ENCODE data around the gene HIF3A.

The HIF3A gene

GRCh38 chr19:46345157-46345556 lies 48.3 kb downstream of the HIF3A start:
- Histone ChIP-seq H3K27me3 (ENCODE audit: control insufficient read depth, insufficient read depth, low read length) (no peaks in the 10 kb centered on the region), H3K9ac (ENCODE audit: low read length) (no peak overlapping the region)

GRCh38 chr19:46346821-46347571 lies 50.2 kb downstream of the HIF3A start, which contains the start of gene PPP5C:
Gene PPP5C, plus strand, starts transcription at chr19:46347087. Its CDS starts 10 bp downstream, at chr19:46347097.
- Histone ChIP-seq H3K9ac (ENCODE audit: low read length) (peak within 1 kb of the TSS; percentile 61), H3K4me1 (ENCODE audit: control insufficient read depth, insufficient read depth, low read length) (peaks cover 24% of the 10 kb centered on the region), H3K27me3 (ENCODE audit: control insufficient read depth, insufficient read depth, low read length) (no peaks in the 10 kb centered on the region)

More at GRCh38 chr19:46345157-46345556, 48.3 kb downstream of the HIF3A start:
- no peak overlapping the region for H3K27ac ChIP-seq (ENCODE audit: low read depth, low read length)
- no peak overlapping the region for H3K4me3 ChIP-seq (ENCODE audit: low read length)
- peaks cover 9% of the 10 kb centered on the region for H3K4me1 ChIP-seq (ENCODE audit: control insufficient read depth, insufficient read depth, low read length)
- H3K36me3 ChIP-seq (ENCODE audit: control insufficient read depth, insufficient read depth, low read length), result no peaks in the 10 kb centered on the region

GRCh38 chr19:46347572-46347883 lies 50.7 kb downstream of the HIF3A start:
- Histone ChIP-seq H3K9ac (ENCODE audit: low read length) (no peak overlapping the region), H3K36me3 (ENCODE audit: control insufficient read depth, insufficient read depth, low read length) (no peaks in the 10 kb centered on the region), H3K27ac (ENCODE audit: low read depth, low read length) (no peak overlapping the region), H3K4me1 (ENCODE audit: control insufficient read depth, insufficient read depth, low read length) (peaks cover 24% of the 10 kb centered on the region), H3K27me3 (ENCODE audit: control insufficient read depth, insufficient read depth, low read length) (no peaks in the 10 kb centered on the region), H3K4me3 (ENCODE audit: low read length) (peak overlapping the region; percentile 96)

More at GRCh38 chr19:46346821-46347571, 50.2 kb downstream of the HIF3A start, which contains the start of gene PPP5C:
- Histone ChIP-seq H3K27ac (ENCODE audit: low read depth, low read length) (peak within 1 kb of the TSS; percentile 89), H3K36me3 (ENCODE audit: control insufficient read depth, insufficient read depth, low read length) (no peaks in the 10 kb centered on the region), H3K4me3 (ENCODE audit: low read length) (peak within 1 kb of the TSS; percentile 96)

GRCh38 chr19:46347985-46348384 lies 51.1 kb downstream of the HIF3A start:
- Histone ChIP-seq H3K4me1 (ENCODE audit: control insufficient read depth, insufficient read depth, low read length) (peaks cover 24% of the 10 kb centered on the region), H3K36me3 (ENCODE audit: control insufficient read depth, insufficient read depth, low read length) (no peaks in the 10 kb centered on the region), H3K4me3 (ENCODE audit: low read length) (peak overlapping the region; percentile 96), H3K9ac (ENCODE audit: low read length) (no peak overlapping the region), H3K27me3 (ENCODE audit: control insufficient read depth, insufficient read depth, low read length) (no peaks in the 10 kb centered on the region), H3K27ac (ENCODE audit: low read depth, low read length) (no peak overlapping the region)

GRCh38 chr19:46349311-46349993 lies 52.6 kb downstream of the HIF3A start:
- Histone ChIP-seq H3K4me1 (ENCODE audit: control insufficient read depth, insufficient read depth, low read length) (peaks cover 24% of the 10 kb centered on the region), H3K36me3 (ENCODE audit: control insufficient read depth, insufficient read depth, low read length) (peaks cover 9% of the 10 kb centered on the region), H3K27ac (ENCODE audit: low read depth, low read length) (no peak overlapping the region), H3K27me3 (ENCODE audit: control insufficient read depth, insufficient read depth, low read length) (no peaks in the 10 kb centered on the region), H3K9ac (ENCODE audit: low read length) (no peak overlapping the region), H3K4me3 (ENCODE audit: low read length) (no peak overlapping the region)

GRCh38 chr19:46350029-46350757 lies 53.4 kb downstream of the HIF3A start:
- H3K27ac ChIP-seq (ENCODE audit: low read depth, low read length), result no peak overlapping the region
- H3K4me3 ChIP-seq (ENCODE audit: low read length), result no peak overlapping the region
- H3K4me1 ChIP-seq (ENCODE audit: control insufficient read depth, insufficient read depth, low read length), result peaks cover 24% of the 10 kb centered on the region
- no peaks in the 10 kb centered on the region for H3K27me3 ChIP-seq (ENCODE audit: control insufficient read depth, insufficient read depth, low read length)
- peaks cover 14% of the 10 kb centered on the region for H3K36me3 ChIP-seq (ENCODE audit: control insufficient read depth, insufficient read depth, low read length)
- no peak overlapping the region for H3K9ac ChIP-seq (ENCODE audit: low read length)

GRCh38 chr19:46350758-46351159 lies 53.9 kb downstream of the HIF3A start:
- H3K4me1 ChIP-seq (ENCODE audit: control insufficient read depth, insufficient read depth, low read length), result peaks cover 24% of the 10 kb centered on the region
- no peaks in the 10 kb centered on the region for H3K27me3 ChIP-seq (ENCODE audit: control insufficient read depth, insufficient read depth, low read length)
- no peak overlapping the region for H3K4me3 ChIP-seq (ENCODE audit: low read length)
- peaks cover 14% of the 10 kb centered on the region for H3K36me3 ChIP-seq (ENCODE audit: control insufficient read depth, insufficient read depth, low read length)
- no peak overlapping the region for H3K27ac ChIP-seq (ENCODE audit: low read depth, low read length)
- no peak overlapping the region for H3K9ac ChIP-seq (ENCODE audit: low read length)

- Histone ChIP-seq H3K27me3 (ENCODE audit: control insufficient read depth, insufficient read depth, low read length) (no peaks in the 10 kb centered on the region), H3K27ac (ENCODE audit: low read depth, low read length) (no peak overlapping the region), H3K4me1 (ENCODE audit: control insufficient read depth, insufficient read depth, low read length) (peaks cover 24% of the 10 kb centered on the region), H3K4me3 (ENCODE audit: low read length) (no peak overlapping the region), H3K36me3 (ENCODE audit: control insufficient read depth, insufficient read depth, low read length) (peaks cover 14% of the 10 kb centered on the region), H3K9ac (ENCODE audit: low read length) (no peak overlapping the region)
These were observed 54.6 kb downstream of the HIF3A start for GRCh38 chr19:46351241-46352041.

- Histone ChIP-seq H3K9ac (ENCODE audit: low read length) (no peak overlapping the region), H3K36me3 (ENCODE audit: control insufficient read depth, insufficient read depth, low read length) (peaks cover 17% of the 10 kb centered on the region), H3K4me1 (ENCODE audit: control insufficient read depth, insufficient read depth, low read length) (peaks cover 19% of the 10 kb centered on the region), H3K27me3 (ENCODE audit: control insufficient read depth, insufficient read depth, low read length) (no peaks in the 10 kb centered on the region), H3K27ac (ENCODE audit: low read depth, low read length) (no peak overlapping the region), H3K4me3 (ENCODE audit: low read length) (no peak overlapping the region)
These were observed 57.1 kb downstream of the HIF3A start for GRCh38 chr19:46353730-46354528.

GRCh38 chr19:46355234-46356148 lies 58.6 kb downstream of the HIF3A start:
- H3K27ac ChIP-seq (ENCODE audit: low read depth, low read length), result no peak overlapping the region
- H3K4me1 ChIP-seq (ENCODE audit: control insufficient read depth, insufficient read depth, low read length), result peaks cover 12% of the 10 kb centered on the region
- H3K27me3 ChIP-seq (ENCODE audit: control insufficient read depth, insufficient read depth, low read length), result no peaks in the 10 kb centered on the region
- H3K36me3 ChIP-seq (ENCODE audit: control insufficient read depth, insufficient read depth, low read length), result peaks cover 18% of the 10 kb centered on the region
- no peak overlapping the region for H3K4me3 ChIP-seq (ENCODE audit: low read length)
- H3K9ac ChIP-seq (ENCODE audit: low read length), result no peak overlapping the region
